H1 (cell line): ENCODE results near the gene CTRL.

Experiments used
- CBX8 ChIP-seq: fragments of 300-800, 300-1000 bp; sonication (generic); IDR thresholded peaks from 2 replicates; pipeline ENCODE4 v1.7.1; 2016; ENCODE audit warnings: low read depth, low read length, borderline replicate concordance
- EGR1 ChIP-seq: IDR thresholded peaks from 2 replicates; pipeline ENCODE4 v1.6.1; 2011; ENCODE audit warnings: low read depth, low read length, borderline replicate concordance
- POLR2AphosphoS5 ChIP-seq: IDR thresholded peaks from 2 replicates; pipeline ENCODE4 v1.6.1; 2011; ENCODE audit warnings: low read depth, low read length
- RFX5 ChIP-seq: IDR thresholded peaks from 2 replicates; pipeline ENCODE4 v1.6.1; 2011; ENCODE audit warnings: low read depth, low read length, improper control_type of control experiment, borderline replicate concordance
- TAF7 ChIP-seq: optimal IDR thresholded peaks from 2 replicates; pipeline ENCODE3; 2011; ENCODE audit warnings: low read depth, mild to moderate bottlenecking, inconsistent platforms, low read length, moderate library complexity, borderline replicate concordance
- TCF12 ChIP-seq: IDR thresholded peaks from 2 replicates; pipeline ENCODE4 v1.6.1; 2011; ENCODE audit warnings: low read depth, mild to moderate bottlenecking, low read length
- ZNF274 ChIP-seq: IDR thresholded peaks from 2 replicates; pipeline ENCODE4 v1.7.0; 2012; ENCODE audit warnings: low read length, borderline replicate concordance; ENCODE audit errors: extremely low read depth
- TF ChIP-seq, protein P1 (sequence below), 3 experiments: IDR thresholded peaks; 1 replicate in 2 of 3; 2 replicates in 1 of 3; pipeline versions ENCODE4 v1.5.1 to v1.6.1; 2011; ENCODE audit warnings: low read length in 3 of 3, mild to moderate bottlenecking in 3 of 3, inconsistent platforms in 2 of 3, low read depth in 1 of 3, moderate library complexity in 1 of 3; ENCODE audit not compliant: insufficient read depth in 1 of 3; ENCODE audit errors: control extremely low read depth in 1 of 3

DNA sequence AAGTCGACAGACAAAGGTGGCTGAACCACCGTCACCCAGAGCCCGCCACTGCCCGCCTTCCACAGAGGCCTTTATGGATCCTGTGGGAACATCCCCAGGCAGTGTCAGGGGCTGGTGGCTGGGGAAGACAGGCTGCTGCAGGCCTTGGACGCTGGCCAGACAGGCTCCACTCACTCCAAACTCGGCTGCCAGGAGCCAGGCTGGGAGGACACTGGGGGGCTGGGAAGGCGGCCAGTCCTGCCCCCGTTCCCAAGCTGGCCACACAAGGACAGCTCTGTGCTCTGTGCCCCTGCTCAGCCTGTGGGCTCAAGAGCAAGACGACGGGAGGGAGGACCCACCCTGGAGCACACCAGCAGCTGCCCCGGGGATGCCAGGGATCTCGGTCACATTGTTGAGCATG is 19.8 kb upstream of the CTRL start:
- TF ChIP-seq ZNF274 (no peak), TCF12 (no peak), TAF7 (no peak), EGR1 (no peak), CBX8 (no peak), POLR2AphosphoS5 (no peak), RFX5 (no peak)
- TF ChIP-seq, protein P1, sequence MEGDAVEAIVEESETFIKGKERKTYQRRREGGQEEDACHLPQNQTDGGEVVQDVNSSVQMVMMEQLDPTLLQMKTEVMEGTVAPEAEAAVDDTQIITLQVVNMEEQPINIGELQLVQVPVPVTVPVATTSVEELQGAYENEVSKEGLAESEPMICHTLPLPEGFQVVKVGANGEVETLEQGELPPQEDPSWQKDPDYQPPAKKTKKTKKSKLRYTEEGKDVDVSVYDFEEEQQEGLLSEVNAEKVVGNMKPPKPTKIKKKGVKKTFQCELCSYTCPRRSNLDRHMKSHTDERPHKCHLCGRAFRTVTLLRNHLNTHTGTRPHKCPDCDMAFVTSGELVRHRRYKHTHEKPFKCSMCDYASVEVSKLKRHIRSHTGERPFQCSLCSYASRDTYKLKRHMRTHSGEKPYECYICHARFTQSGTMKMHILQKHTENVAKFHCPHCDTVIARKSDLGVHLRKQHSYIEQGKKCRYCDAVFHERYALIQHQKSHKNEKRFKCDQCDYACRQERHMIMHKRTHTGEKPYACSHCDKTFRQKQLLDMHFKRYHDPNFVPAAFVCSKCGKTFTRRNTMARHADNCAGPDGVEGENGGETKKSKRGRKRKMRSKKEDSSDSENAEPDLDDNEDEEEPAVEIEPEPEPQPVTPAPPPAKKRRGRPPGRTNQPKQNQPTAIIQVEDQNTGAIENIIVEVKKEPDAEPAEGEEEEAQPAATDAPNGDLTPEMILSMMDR (IDR thresholded peaks at IDR 0.05; ENCODE audit: control extremely low read depth in 1 of 3, insufficient read depth in 1 of 3, low read depth in 1 of 3, low read length in 3 of 3), result no peak
